MCF 10A (cell line): ENCODE results near the gene TMEM217. TPM values are rescaled to one million over a fixed set of nuclear protein-coding genes. Genes with fewer than 3 reads are reported as not detected.
A peak's percentile ranks its signal among the peaks of the same experiment; 100 is the strongest.
"Not testable (repeated sequence)": the region's sequence is repeated elsewhere in the genome, so short reads cannot be mapped to it uniquely, and the experiment has no call there.

ENCODE experiments used
- Bru-seq: library from RNA; stranded (reverse); fragments of 400-500 nt; gene quantifications from one replicate; lab custom pipeline; 2021; lab: Mats Ljungman, UMichigan
- BruChase-seq, 2 experiments: library from RNA; stranded (reverse); fragments of 400-500 nt; gene quantifications; one replicate each; lab custom pipeline; 2021; lab: Mats Ljungman, UMichigan
- BruUV-seq: library from RNA; stranded (reverse); fragments of 400-500 nt; replicated peaks from 2 replicates; lab custom pipeline; 2021; lab: Mats Ljungman, UMichigan
- CTCF ChIA-PET: fragments of 300-600 bp; sonication (Branson Sonifier 250); formaldehyde crosslinking; extraction: SDS; loops from one replicate; lab custom pipeline; 2021; ENCODE audit warnings: antibody characterized with exemption, inconsistent platforms; lab: Yijun Ruan, JAX
- POLR2A ChIA-PET: fragments of 300-600, 350-650 bp; sonication (Branson Sonifier 250); formaldehyde crosslinking; extraction: SDS; loops from one replicate; lab custom pipeline; 2020; ENCODE audit warnings: antibody characterized with exemption, inconsistent platforms; lab: Yijun Ruan, JAX
- DNase-seq: peaks from one replicate; pipeline ENCODE4 v3.0.0-alpha.2; 2018; ENCODE audit not compliant: unreplicated experiment
- H3K27ac Mint-ChIP-seq: one replicate; pipeline ENCODE4 v1.8.0; 2022; ENCODE audit warnings: mild to moderate bottlenecking, low read depth, mixed read lengths; ENCODE audit not compliant: unreplicated experiment
- H3K27me3 Mint-ChIP-seq: one replicate; pipeline ENCODE4 v1.8.0; 2022; ENCODE audit warnings: mixed read lengths; ENCODE audit not compliant: insufficient read depth, unreplicated experiment
- H3K36me3 Mint-ChIP-seq: one replicate; pipeline ENCODE4 v1.8.0; 2022; ENCODE audit warnings: mild to moderate bottlenecking, moderate library complexity, mixed read lengths; ENCODE audit not compliant: insufficient read depth, unreplicated experiment
- H3K4me1 Mint-ChIP-seq: one replicate; pipeline ENCODE4 v1.8.0; 2022; ENCODE audit warnings: mixed read lengths; ENCODE audit not compliant: insufficient read depth, unreplicated experiment
- H3K4me3 Mint-ChIP-seq: one replicate; pipeline ENCODE4 v1.8.0; 2022; ENCODE audit warnings: mild to moderate bottlenecking, moderate library complexity, mixed read lengths; ENCODE audit not compliant: unreplicated experiment
- H3K9me3 Mint-ChIP-seq: one replicate; pipeline ENCODE4 v1.8.0; 2022; ENCODE audit warnings: mixed read lengths; ENCODE audit not compliant: unreplicated experiment
- intact Hi-C: fragments of 100-400 bp; cut with micrococcal nuclease; formaldehyde crosslinking; loops from 2 replicates; pipeline ENCODE4 v1.14.1; 2022
- long read RNA-seq: library from polyadenylated mRNA; stranded (forward); transcript quantifications from one replicate; pipeline ENCODE4 v2.0.0, GENCODE V29; 2022
- total RNA-seq: library from RNA; stranded (reverse); gene quantifications from 2 replicates; pipeline ENCODE4 v1.2.3, GENCODE V29; 2022
- TF ChIP-seq, protein P1 (sequence below): fragments of 200-600 bp; IDR thresholded peaks from one replicate; pipeline ENCODE4 v1.8.0; 2022; ENCODE audit warnings: antibody characterized with exemption, mild to moderate bottlenecking; ENCODE audit not compliant: unreplicated experiment

Gene TMEM217
- total RNA-seq (3.2 and 4.6 TPM in 2 replicates), Bru-seq, nascent RNA (percentile 61 among the genes with signal in this experiment), BruChase-seq, experiment 1, labeled RNA remaining after a 6-hour chase (percentile 64 among the genes with signal in this experiment), BruChase-seq, experiment 2, labeled RNA remaining after a 2-hour chase (percentile 60 among the genes with signal in this experiment)
- long read RNA-seq, partial matches to known transcripts, result 2 of 3 reads
- long read RNA-seq, other reads (novel, unspliced or antisense), result 1 of 3 reads

DNA sequence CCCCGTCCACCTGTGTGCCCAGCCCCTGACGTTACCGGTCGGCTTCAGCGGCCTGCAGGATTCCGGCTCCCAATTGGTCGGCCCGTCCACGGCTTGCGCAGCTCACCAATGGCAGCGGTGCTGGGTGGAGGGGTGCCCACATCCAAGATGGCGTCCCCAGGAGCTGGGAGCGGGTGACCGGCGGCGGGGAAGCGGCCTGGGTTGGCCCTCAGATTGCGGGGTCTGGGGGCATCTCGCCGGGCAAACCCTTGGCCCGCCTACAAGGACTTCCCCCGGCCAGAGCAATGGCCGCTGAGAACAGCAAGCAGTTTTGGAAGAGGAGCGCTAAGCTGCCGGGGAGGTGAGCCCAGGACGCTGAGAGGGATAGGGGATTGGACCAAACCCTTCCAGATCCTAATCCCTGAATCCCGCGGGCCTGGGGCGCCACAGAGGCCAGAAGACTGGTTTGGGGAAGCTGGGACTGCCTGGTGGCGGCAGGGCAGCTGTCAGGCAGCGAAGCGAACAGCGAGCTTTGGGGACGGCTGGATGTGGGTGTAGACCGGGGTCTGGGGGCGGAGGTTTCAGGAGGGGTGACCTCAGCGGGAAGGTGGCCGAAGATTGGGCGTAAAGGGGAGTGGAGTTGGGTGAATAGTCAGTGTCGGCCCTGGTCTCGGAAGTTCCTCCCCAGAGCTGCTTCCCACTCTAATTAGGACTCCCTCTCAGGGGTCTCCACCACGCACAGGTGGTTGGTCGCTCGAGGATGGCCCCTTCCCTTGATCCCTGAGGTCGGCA is at the start of gene TMEM217, which contains the start of gene TBC1D22B:
Gene TMEM217 (minus strand): TSS at position 511 of the 771 bp plus-strand sequence. CDS start 39,114 bp downstream, outside the sequence.
Gene TBC1D22B (plus strand): TSS at position 139 of the 771 bp plus-strand sequence. CDS start 146 bp downstream, at position 285.
- Mint-ChIP-seq H3K27ac (peak within 1 kb of the TSS; percentile 96), H3K4me3 (peak within 1 kb of the TSS; percentile 96), H3K27me3 (no peaks in the 10 kb centered on the region), H3K4me1 (peaks cover 28% of the 10 kb centered on the region), H3K9me3 (no peaks in the 10 kb centered on the region), H3K36me3 (peaks cover 19% of the 10 kb centered on the region)
- intact Hi-C loops, result loop anchor here (1.0 kb wide), 2 partner anchors 14 to 48 kb away; no protein-coding TSS in a partner anchor
- CTCF ChIA-PET, result interaction anchor here (0.8 to 1.9 kb wide), 3 partner anchors 11 to 16 kb away, joined by 3 to 6 read pairs (median 4); no protein-coding TSS in a partner anchor
- peak; percentile 96 for DNase-seq
- BruUV-seq, result no TSS peak
- POLR2A ChIA-PET, result interaction anchor here (0.6 to 8.2 kb wide), 22 partner anchors 9 to 1561 kb away, joined by 3 to 110 read pairs (median 4); no protein-coding TSS in a partner anchor
- TF ChIP-seq, protein P1, sequence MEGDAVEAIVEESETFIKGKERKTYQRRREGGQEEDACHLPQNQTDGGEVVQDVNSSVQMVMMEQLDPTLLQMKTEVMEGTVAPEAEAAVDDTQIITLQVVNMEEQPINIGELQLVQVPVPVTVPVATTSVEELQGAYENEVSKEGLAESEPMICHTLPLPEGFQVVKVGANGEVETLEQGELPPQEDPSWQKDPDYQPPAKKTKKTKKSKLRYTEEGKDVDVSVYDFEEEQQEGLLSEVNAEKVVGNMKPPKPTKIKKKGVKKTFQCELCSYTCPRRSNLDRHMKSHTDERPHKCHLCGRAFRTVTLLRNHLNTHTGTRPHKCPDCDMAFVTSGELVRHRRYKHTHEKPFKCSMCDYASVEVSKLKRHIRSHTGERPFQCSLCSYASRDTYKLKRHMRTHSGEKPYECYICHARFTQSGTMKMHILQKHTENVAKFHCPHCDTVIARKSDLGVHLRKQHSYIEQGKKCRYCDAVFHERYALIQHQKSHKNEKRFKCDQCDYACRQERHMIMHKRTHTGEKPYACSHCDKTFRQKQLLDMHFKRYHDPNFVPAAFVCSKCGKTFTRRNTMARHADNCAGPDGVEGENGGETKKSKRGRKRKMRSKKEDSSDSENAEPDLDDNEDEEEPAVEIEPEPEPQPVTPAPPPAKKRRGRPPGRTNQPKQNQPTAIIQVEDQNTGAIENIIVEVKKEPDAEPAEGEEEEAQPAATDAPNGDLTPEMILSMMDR, result no peak

DNA sequence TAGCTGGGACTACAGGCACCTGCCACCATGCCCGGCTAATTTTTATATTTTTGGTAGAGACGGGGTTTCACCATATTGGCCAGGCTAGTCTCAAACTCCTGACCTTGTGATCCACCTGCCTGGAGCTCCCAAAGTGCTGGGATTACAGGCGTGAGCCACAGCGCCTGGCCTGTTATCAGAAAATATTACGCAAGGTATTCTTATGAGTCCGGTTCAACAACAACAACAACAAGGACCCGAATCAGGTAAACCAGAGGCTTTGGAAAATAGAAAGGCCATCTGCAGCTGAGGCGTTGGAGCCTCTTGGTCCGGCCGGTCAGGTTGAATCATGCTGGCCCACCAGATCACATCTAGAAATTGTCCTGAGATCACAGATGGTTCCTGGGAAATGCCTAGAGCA is 49.5 kb upstream of the TMEM217 start:
- BruUV-seq, POLR2A ChIA-PET, H3K27ac Mint-ChIP-seq, H3K9me3 Mint-ChIP-seq, H3K4me3 Mint-ChIP-seq, H3K4me1 Mint-ChIP-seq, H3K27me3 Mint-ChIP-seq, DNase-seq, intact Hi-C loops: not testable (repeated sequence)
- H3K36me3 Mint-ChIP-seq, result peaks cover 28% of the 10 kb centered on the region
- CTCF ChIA-PET, result interaction anchor here (0.5 kb wide), 1 partner anchor 76 kb away, joined by 3 read pairs; no protein-coding TSS in a partner anchor

DNA sequence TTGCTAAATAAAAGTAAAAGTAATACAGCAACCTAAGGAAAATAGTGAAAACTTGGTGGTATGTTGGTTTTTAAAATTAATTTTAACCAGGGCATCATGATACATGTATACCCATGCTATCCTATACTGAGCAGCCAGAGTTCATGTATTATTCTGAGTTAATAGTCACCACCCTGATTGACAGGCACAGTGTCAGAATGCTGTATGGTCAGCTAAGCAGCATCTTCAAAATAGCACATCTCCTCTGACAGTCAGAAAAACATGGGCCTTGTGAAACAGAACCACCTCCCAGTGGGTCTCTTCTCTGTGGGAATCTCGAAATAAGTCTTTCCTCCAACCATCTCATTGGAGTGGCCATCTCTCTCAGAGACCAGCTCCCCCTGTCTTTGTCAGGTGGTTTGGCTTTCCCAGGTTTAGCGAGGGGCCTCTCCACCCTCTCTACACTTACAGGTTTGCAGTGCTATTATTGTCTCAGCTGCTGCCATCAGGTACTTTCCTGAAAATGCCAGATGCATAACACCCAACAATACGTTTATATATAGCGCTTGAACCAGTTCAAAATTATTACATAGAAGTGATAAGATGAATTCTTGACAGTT is 48.8 kb upstream of the TMEM217 start:
- no peaks in the 10 kb centered on the region for H3K9me3 Mint-ChIP-seq
- intact Hi-C loops, result no loop called here
- BruUV-seq, result no TSS peak
- no peak for DNase-seq
- CTCF ChIA-PET, result interaction anchor here (0.5 to 2.4 kb wide), 2 partner anchors 19 to 75 kb away, joined by 3 to 15 read pairs; no protein-coding TSS in a partner anchor
- H3K4me1 Mint-ChIP-seq, result no peaks in the 10 kb centered on the region
- no peak overlapping the region for H3K27ac Mint-ChIP-seq
- POLR2A ChIA-PET, result interaction anchor here (1.1 kb wide), 1 partner anchor 20 kb away, joined by 3 read pairs; no protein-coding TSS in a partner anchor
- TF ChIP-seq, protein P1, result no peak
- H3K4me3 Mint-ChIP-seq, result no peak overlapping the region
- H3K27me3 Mint-ChIP-seq, result no peaks in the 10 kb centered on the region
- peaks cover 32% of the 10 kb centered on the region for H3K36me3 Mint-ChIP-seq

DNA sequence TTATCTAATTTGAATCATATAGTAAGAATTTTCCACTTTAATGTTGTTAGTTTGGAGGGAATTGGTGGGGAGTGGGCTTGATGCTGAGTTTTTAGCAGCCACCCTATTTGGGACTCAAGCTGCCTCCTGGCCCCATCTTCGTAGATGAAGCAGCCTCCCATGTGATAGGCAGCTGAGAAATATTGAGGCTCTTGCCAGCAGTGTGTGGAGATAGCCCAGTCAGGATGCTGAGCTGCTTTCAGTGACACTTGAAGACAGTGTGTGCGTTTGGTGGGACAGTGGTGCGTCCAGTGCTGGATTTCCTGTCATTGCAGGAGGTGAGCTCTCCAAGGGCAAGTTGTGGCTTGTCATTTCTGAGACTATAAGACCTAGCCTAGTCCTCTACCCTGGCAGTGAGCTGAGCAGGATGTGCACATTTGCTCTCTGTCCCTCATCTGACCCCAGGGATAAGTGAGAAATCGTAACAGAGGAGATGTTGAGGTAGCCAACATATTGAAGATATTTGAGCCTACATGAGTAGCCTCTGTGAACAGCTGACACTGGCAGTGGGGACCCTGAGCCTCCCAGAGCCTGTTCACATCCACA is 48.0 kb upstream of the TMEM217 start:
- Mint-ChIP-seq H3K9me3 (no peaks in the 10 kb centered on the region), H3K27me3 (no peaks in the 10 kb centered on the region), H3K4me3 (no peak overlapping the region), H3K27ac (no peak overlapping the region), H3K36me3 (peaks cover 38% of the 10 kb centered on the region), H3K4me1 (no peaks in the 10 kb centered on the region)
- ChIA-PET CTCF (interaction anchor here (1.9 to 2.4 kb wide), 2 partner anchors 8 to 20 kb away, joined by 13 to 15 read pairs; no protein-coding TSS in a partner anchor), POLR2A (interaction anchor here (1.1 to 1.2 kb wide), 2 partner anchors 19 to 48 kb away, joined by 3 read pairs; partner anchors contain the start of genes TBC1D22B and TMEM217)
- intact Hi-C loops, result no loop called here
- no peak for DNase-seq
- BruUV-seq, result no TSS peak
- TF ChIP-seq, protein P1, result no peak
